ENCODE measurements around the gene LYPD6. TPM values are rescaled to one million over a fixed set of nuclear protein-coding genes. Genes with fewer than 3 reads are reported as not detected.

Gene LYPD6, protein sequence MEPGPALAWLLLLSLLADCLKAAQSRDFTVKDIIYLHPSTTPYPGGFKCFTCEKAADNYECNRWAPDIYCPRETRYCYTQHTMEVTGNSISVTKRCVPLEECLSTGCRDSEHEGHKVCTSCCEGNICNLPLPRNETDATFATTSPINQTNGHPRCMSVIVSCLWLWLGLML
- total RNA-seq = 1 to 10 TPM in 1 of 2 donors, under 1 TPM in 1; 0.69 to 1.7 TPM

DNA sequence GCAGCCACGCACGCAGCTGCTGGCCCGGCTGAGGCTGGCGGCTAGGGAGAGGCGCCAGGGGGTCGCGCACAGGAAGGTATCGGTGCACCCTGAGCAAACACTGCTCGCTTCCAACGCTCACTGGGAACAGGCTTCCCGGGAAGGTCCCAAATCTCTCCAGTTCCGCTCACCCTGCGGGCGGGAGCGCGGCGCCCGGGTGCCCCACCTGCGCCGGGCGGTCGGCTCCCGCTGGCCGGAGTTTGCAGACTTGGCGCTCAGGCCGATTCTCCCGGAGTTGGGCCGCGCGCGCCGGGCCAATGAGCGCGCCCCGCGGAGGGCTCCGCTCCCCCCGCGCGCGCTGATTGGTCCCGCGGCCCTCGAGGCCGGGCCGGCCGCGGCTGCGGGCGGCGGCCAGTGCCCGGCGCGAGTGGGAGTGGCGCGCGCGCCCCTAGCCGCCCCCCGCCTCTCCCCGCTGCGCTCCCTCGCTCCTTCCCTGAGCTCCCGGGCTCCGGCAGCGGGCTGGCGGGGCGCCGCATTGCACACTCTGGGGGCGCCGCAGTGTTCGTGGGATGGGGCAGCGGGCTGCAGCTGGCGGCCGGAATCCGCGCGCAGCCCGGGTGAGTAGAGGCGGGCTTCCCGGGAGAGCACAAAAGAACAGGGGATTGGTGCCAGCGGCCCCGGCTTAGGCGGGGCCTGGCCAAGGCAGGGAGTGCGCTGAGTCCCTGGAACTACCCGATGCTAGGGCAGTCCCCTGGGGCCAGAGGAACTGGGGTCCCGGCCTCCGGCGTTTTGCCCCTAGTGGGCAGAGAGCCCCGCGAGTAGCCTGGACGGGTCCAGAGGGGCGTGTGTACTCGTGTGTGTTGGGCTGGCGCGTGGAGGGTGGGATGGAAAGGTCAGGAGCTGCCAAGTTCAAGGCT, at the start of gene LYPD6:
TSS of gene LYPD6 (plus strand) at position 461 of the 896 bp plus-strand sequence. CDS start 107,122 bp downstream, outside the sequence.

All from melanocyte of skin (primary cell).